Measurements from ENCODE around the gene NOL6. TPM values are rescaled to one million over a fixed set of nuclear protein-coding genes. Genes with fewer than 3 reads are reported as not detected.

The NOL6 gene
- total and polyA plus RNA-seq, 4 donors = 14.4 to 42.5 (median 32.1) TPM

DNA sequence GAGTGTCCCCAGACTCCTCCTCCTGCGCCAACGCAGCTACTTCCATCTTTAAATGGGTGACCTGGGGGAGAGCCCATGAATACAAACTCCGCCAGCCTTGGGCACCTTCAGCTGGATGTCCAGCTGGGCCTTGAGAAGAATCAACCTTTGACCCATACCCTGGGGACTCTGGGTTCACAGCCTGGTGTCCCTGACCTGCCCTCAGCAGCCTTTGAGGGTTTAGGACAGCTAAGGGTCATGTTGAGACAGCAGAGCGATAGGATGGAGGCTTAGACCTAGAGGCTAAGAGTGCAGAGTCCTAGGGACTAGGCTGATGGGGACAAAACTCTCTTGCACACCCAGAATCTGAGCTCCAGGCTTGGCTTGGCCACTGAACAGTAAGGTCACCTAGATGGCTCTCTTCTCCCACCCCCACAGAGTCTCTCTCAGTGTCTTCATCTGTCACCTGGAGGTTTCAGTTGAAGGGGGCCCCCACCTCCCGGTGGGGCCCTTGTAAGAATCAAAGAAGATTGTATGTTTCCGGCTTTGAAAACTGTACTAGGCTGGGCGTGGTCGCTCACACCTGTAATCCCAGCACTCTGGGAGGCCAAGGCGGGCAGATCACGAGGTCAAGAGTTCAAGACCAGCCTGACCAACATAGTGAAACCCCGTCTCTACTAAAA is 19.6 kb downstream of the NOL6 start:
- H3K36me3 ChIP-seq (ENCODE audit: control insufficient read depth in 4 of 4, insufficient read depth in 4 of 4, low read length in 4 of 4) = no peaks in the 10 kb centered on the region
- no peak for ATAC-seq (ENCODE audit: insufficient read depth, low FRiP score)
- no peak overlapping the region for H3K4me3 ChIP-seq

GRCh38 chr9:33453286-33453860 is 20.4 kb downstream of the NOL6 start:
- DNase-seq (no peak), ATAC-seq (ENCODE audit: insufficient read depth, low FRiP score) (peak; percentile 5)
- H3K9me3 ChIP-seq (ENCODE audit: control insufficient read depth in 4 of 4, insufficient read depth in 3 of 4, low read length in 3 of 4) = no peaks in the 10 kb centered on the region
- 76 to 87% methylated on average over 3 of the region's 3 CpGs for WGBS, 2 donors
- TF ChIP-seq, protein P1, sequence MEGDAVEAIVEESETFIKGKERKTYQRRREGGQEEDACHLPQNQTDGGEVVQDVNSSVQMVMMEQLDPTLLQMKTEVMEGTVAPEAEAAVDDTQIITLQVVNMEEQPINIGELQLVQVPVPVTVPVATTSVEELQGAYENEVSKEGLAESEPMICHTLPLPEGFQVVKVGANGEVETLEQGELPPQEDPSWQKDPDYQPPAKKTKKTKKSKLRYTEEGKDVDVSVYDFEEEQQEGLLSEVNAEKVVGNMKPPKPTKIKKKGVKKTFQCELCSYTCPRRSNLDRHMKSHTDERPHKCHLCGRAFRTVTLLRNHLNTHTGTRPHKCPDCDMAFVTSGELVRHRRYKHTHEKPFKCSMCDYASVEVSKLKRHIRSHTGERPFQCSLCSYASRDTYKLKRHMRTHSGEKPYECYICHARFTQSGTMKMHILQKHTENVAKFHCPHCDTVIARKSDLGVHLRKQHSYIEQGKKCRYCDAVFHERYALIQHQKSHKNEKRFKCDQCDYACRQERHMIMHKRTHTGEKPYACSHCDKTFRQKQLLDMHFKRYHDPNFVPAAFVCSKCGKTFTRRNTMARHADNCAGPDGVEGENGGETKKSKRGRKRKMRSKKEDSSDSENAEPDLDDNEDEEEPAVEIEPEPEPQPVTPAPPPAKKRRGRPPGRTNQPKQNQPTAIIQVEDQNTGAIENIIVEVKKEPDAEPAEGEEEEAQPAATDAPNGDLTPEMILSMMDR (IDR thresholded peaks at IDR 0.05; ENCODE audit: control extremely low read depth, extremely low read depth) = no peak
- peaks cover 0 to under 1% (median 0%) of the 10 kb centered on the region in 3 donors for H3K27me3 ChIP-seq (ENCODE audit: control insufficient read depth in 3 of 3, insufficient read depth in 3 of 3, low read length in 2 of 3)
- no peak overlapping the region for H3K9ac ChIP-seq (ENCODE audit: insufficient read depth in 1 of 2, low read length in 2 of 2)
- peaks cover 0 to 7% (median 0%) of the 10 kb centered on the region in 5 donors for H3K4me1 ChIP-seq (ENCODE audit: control insufficient read depth in 5 of 5, insufficient read depth in 5 of 5, low read length in 5 of 5)
- H3K36me3 ChIP-seq (ENCODE audit: control insufficient read depth in 4 of 4, insufficient read depth in 4 of 4, low read length in 4 of 4) = no peaks in the 10 kb centered on the region
- no peak overlapping the region for H3K4me3 ChIP-seq
- H3K27ac ChIP-seq (ENCODE audit: low read depth in 1 of 2, low read length in 1 of 2) = no peak overlapping the region

More for the DNA sequence above, 19.6 kb downstream of the NOL6 start:
- Histone ChIP-seq H3K4me1 (ENCODE audit: control insufficient read depth in 5 of 5, insufficient read depth in 5 of 5, low read length in 5 of 5) (peaks cover 0 to 7% (median 0%) of the 10 kb centered on the region in 5 donors), H3K27me3 (ENCODE audit: control insufficient read depth in 3 of 3, insufficient read depth in 3 of 3, low read length in 2 of 3) (no peaks in the 10 kb centered on the region), H3K27ac (ENCODE audit: low read depth in 1 of 2, low read length in 1 of 2) (no peak overlapping the region), H3K9ac (ENCODE audit: insufficient read depth in 1 of 2, low read length in 2 of 2) (no peak overlapping the region), H3K9me3 (ENCODE audit: control insufficient read depth in 4 of 4, insufficient read depth in 3 of 4, low read length in 3 of 4) (no peaks in the 10 kb centered on the region)
- DNase-seq = no peak
- WGBS, 2 donors = 85 to 92% methylated on average over 11 of the region's 11 CpGs
- TF ChIP-seq, protein P1 (IDR thresholded peaks at IDR 0.05; ENCODE audit: control extremely low read depth, extremely low read depth) = no peak

- Histone ChIP-seq H3K4me3 (no peak overlapping the region), H3K27me3 (ENCODE audit: control insufficient read depth in 3 of 3, insufficient read depth in 3 of 3, low read length in 2 of 3) (peaks cover 0 to 5% (median 0%) of the 10 kb centered on the region in 3 donors), H3K4me1 (ENCODE audit: control insufficient read depth in 5 of 5, insufficient read depth in 5 of 5, low read length in 5 of 5) (peaks cover 0 to 11% (median 0%) of the 10 kb centered on the region in 5 donors), H3K9me3 (ENCODE audit: control insufficient read depth in 4 of 4, insufficient read depth in 3 of 4, low read length in 3 of 4) (no peaks in the 10 kb centered on the region), H3K36me3 (ENCODE audit: control insufficient read depth in 4 of 4, insufficient read depth in 4 of 4, low read length in 4 of 4) (no peaks in the 10 kb centered on the region), H3K9ac (ENCODE audit: insufficient read depth in 1 of 2, low read length in 2 of 2) (no peak overlapping the region), H3K27ac (ENCODE audit: low read depth in 1 of 2, low read length in 1 of 2) (no peak overlapping the region)
- 19 to 33% methylated on average over 7 of the region's 7 CpGs for WGBS, 2 donors
- DNase-seq (peak; percentile 59 to 70 (median 69)), ATAC-seq (ENCODE audit: insufficient read depth, low FRiP score) (peak; percentile 81)
- TF ChIP-seq, protein P1 (IDR thresholded peaks at IDR 0.05; ENCODE audit: control extremely low read depth, extremely low read depth) = peak; percentile 22
Measured at GRCh38 chr9:33452828-33453271, 20.9 kb downstream of the NOL6 start.

Data from lung (tissue), 12 donors.